ENCODE measurements around the gene TLR6. TPM values are rescaled to one million over a fixed set of nuclear protein-coding genes. Genes with fewer than 3 reads are reported as not detected.

Gene TLR6
- total and polyA plus RNA-seq, 2 of the 8 experiments (the other 6 are each of a cell fraction or from before 2014, with no cell fraction given) = 0.02 to 0.09 TPM

DNA sequence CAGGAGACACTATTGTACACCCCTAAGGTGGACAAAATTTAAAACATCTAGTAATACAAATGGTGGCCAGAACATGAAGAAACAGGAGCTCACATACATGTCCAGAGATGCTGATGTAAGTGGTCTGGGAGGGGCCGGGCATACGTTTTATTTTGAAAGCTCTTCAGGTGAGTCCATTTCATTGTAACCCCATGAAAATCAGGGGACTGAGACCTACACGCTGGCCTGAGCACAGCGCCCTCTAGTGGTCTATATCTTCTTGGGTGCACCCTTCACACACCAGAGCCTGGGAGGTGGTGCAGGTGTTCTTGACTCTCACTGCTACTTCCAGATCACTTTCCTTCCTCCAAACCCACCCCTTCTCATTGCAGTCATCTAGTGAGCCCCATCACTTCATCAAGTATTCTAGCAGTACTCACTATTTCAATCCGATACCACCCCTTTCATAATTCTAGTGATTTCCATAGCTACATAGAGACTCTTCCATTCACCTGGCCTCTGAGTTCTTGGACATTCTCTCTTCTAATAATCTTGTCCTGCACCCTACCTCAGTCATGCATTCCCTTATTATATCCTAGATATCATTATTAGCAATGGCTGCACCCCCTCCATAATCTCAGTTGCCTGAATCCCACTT is 4.3 kb upstream of the TLR6 start:
- POLR2A ChIA-PET (ENCODE audit: partially characterized antibody) = interaction anchor here (0.6 to 1.6 kb wide), 5 partner anchors 21 to 176 kb away, joined by 3 to 5 read pairs (median 3); no protein-coding TSS in a partner anchor
- peak in 1 of 2 experiments; percentile 72 for DNase-seq (ENCODE audit: low read depth in 1 of 2, low spot score in 2 of 2)
- TF ChIP-seq RBBP5 (IDR thresholded peaks at IDR 0.05; ENCODE audit: borderline replicate concordance, low read depth, low read length) (no peak), EGR1 (IDR thresholded peaks at IDR 0.05; ENCODE audit: borderline replicate concordance, low read depth, low read length) (no peak), EZH2 (IDR thresholded peaks at IDR 0.05; ENCODE audit: low read depth, low read length, severe bottlenecking) (no peak), CBX8 (IDR thresholded peaks at IDR 0.05; ENCODE audit: borderline replicate concordance, low read depth, low read length) (no peak), SIN3A (conservative IDR thresholded peaks at IDR 0.05 in 1 of 2, IDR thresholded peaks at IDR 0.05 in 1 of 2; ENCODE audit: low read depth in 1 of 2, low read length in 2 of 2) (no peak), SP4 (IDR thresholded peaks at IDR 0.05; ENCODE audit: low read length) (no peak), RAD21 (IDR thresholded peaks at IDR 0.05 in 1 of 2, conservative IDR thresholded peaks at IDR 0.05 in 1 of 2; ENCODE audit: low read depth in 2 of 2, low read length in 2 of 2) (peak; percentile 49 to 64), HDAC6 (IDR thresholded peaks at IDR 0.05; ENCODE audit: low read depth, low read length) (no peak), KDM4A (IDR thresholded peaks at IDR 0.05; ENCODE audit: low read depth, low read length, severe bottlenecking) (no peak)
- TF ChIP-seq, protein P1, sequence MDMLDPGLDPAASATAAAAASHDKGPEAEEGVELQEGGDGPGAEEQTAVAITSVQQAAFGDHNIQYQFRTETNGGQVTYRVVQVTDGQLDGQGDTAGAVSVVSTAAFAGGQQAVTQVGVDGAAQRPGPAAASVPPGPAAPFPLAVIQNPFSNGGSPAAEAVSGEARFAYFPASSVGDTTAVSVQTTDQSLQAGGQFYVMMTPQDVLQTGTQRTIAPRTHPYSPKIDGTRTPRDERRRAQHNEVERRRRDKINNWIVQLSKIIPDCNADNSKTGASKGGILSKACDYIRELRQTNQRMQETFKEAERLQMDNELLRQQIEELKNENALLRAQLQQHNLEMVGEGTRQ (IDR thresholded peaks at IDR 0.05; ENCODE audit: low read length) = no peak
- TF ChIP-seq, protein P2, sequence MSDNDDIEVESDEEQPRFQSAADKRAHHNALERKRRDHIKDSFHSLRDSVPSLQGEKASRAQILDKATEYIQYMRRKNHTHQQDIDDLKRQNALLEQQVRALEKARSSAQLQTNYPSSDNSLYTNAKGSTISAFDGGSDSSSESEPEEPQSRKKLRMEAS (IDR thresholded peaks at IDR 0.05) = no peak

More for the DNA sequence above, 4.3 kb upstream of the TLR6 start:
- Histone ChIP-seq H3K23ac (ENCODE audit: insufficient read length) (no peak overlapping the region), H3K23me2 (ENCODE audit: low read depth, low read length) (no peaks in the 10 kb centered on the region), H3K4me3 (ENCODE audit: extremely low read depth in 1 of 4, insufficient read depth in 2 of 4, low read depth in 3 of 4, low read length in 4 of 4) (no peak overlapping the region), H3K18ac (ENCODE audit: extremely low read depth, low read length) (no peak overlapping the region), H3K4me1 (replicated peaks in 1 of 4; ENCODE audit: control insufficient read depth in 3 of 4, insufficient read depth in 4 of 4, low read length in 3 of 4) (peaks cover 0 to 3% (median 1%) of the 10 kb centered on the region in 4 experiments; a peak in 1 of 7 replicates), H3K27me3 (replicated peaks in 1 of 4; ENCODE audit: control insufficient read depth in 3 of 4, extremely low read depth in 1 of 4, insufficient read depth in 3 of 4, low read length in 3 of 4) (no peaks in the 10 kb centered on the region), H3K36me3 (ENCODE audit: control insufficient read depth in 2 of 4, insufficient read depth in 4 of 4, low read length in 3 of 4) (no peaks in the 10 kb centered on the region), H4K91ac (replicated peaks; ENCODE audit: insufficient read length, low read length) (no peak overlapping the region), H4K20me1 (replicated peaks in 1 of 2; ENCODE audit: control insufficient read depth in 1 of 2, insufficient read depth in 2 of 2, low read length in 2 of 2) (no peaks in the 10 kb centered on the region), H3K4me2 (ENCODE audit: insufficient read depth in 1 of 2, low read depth in 2 of 2, low read length in 2 of 2) (no peak overlapping the region), H3K14ac (ENCODE audit: insufficient read length) (no peak overlapping the region), H4K5ac (ENCODE audit: insufficient read length, low read depth, low read length) (no peak overlapping the region), H2AFZ (ENCODE audit: low read length) (no peak overlapping the region), H3K56ac (replicated peaks; ENCODE audit: insufficient read length, low read depth, low read length) (no peak overlapping the region), H3K9ac (replicated peaks in 1 of 4; ENCODE audit: extremely low read depth in 1 of 4, low read depth in 3 of 4, low read length in 3 of 4) (no peak overlapping the region), H2BK15ac (ENCODE audit: low read length) (no peak overlapping the region), H4K8ac (ENCODE audit: extremely low read depth, insufficient read depth, low read length) (no peak overlapping the region), H3K9me3 (ENCODE audit: insufficient read depth in 2 of 2, low read depth in 1 of 2, low read length in 1 of 2) (no peaks in the 10 kb centered on the region), H2BK5ac (ENCODE audit: low read depth, low read length) (no peak overlapping the region), H2BK20ac (ENCODE audit: low read length) (no peak overlapping the region), H3K27ac (ENCODE audit: low read depth, low read length) (no peak overlapping the region), H3K79me2 (ENCODE audit: control insufficient read depth in 1 of 2, insufficient read depth in 2 of 2, low read length in 2 of 2) (no peaks in the 10 kb centered on the region), H2AK5ac (ENCODE audit: low read depth, low read length) (no peak overlapping the region), H3K79me1 (ENCODE audit: low read depth, low read length) (no peaks in the 10 kb centered on the region), H3K4ac (replicated peaks; ENCODE audit: insufficient read length, low read depth, low read length) (no peak overlapping the region), H2BK120ac (replicated peaks; ENCODE audit: low read depth, low read length) (no peak overlapping the region), H2BK12ac (ENCODE audit: low read depth, low read length) (no peak overlapping the region)
- CTCF ChIA-PET (ENCODE audit: partially characterized antibody) = interaction anchor here (0.6 to 5.1 kb wide), 52 partner anchors 9 to 1027 kb away, joined by 3 to 66 read pairs (median 4); partner anchors contain the start of genes TLR10 and WDR19
- 23% methylated on average over 5 of the region's 5 CpGs; no CpG with 5 or more reads in 1 of the 2 experiments for WGBS, 2 experiments (ENCODE audit: extremely low coverage in 1 of 2, insufficient coverage in 1 of 2, insufficient read length in 1 of 2, insufficient replicate concordance in 2 of 2, low coverage in 1 of 2, low lambda C conversion rate in 2 of 2, missing lambda C conversion rate in 1 of 2)
- FAIRE-seq = no peak
